Thyroid gland (tissue), 4 donors: ENCODE measurements around the gene SFT2D2. TPM values are rescaled to one million over a fixed set of nuclear protein-coding genes. Genes with fewer than 3 reads are reported as not detected.

ENCODE experiments used
- DNase-seq, 2 donors: peaks; one replicate each; pipeline ENCODE4 v3.0.0-alpha.2; 2019
- H3K27ac ChIP-seq, 3 donors: fragments of 200-600 bp; sonication (generic); 1 replicate in 2 of 3; 2 replicates in 1 of 3; pipeline ENCODE4 v1.5.1; 2016 to 2019; ENCODE audit warnings: mild to moderate bottlenecking in 1 of 3, moderate library complexity in 1 of 3
- H3K27me3 ChIP-seq: fragments of 200-600 bp; sonication (generic); one replicate; pipeline ENCODE4 v1.5.1; 2019
- H3K36me3 ChIP-seq, 2 donors: fragments of 200-600 bp; sonication (generic); one replicate each; pipeline ENCODE4 v1.5.1; 2016 to 2019
- H3K4me1 ChIP-seq, 2 donors: fragments of 200-600 bp; sonication (generic); one replicate each; pipeline ENCODE4 v1.5.1; 2017 to 2019
- H3K4me3 ChIP-seq, 3 donors: fragments of 200-600 bp; sonication (generic); replicated peaks in 1 of 3; 1 replicate in 2 of 3; 2 replicates in 1 of 3; pipeline ENCODE4 v1.5.1; 2016; ENCODE audit warnings: mild to moderate bottlenecking in 1 of 3
- H3K9me3 ChIP-seq: fragments of 200-600 bp; sonication (generic); one replicate; pipeline ENCODE4 v1.5.1; 2017
- CTCF ChIP-seq, 6 experiments: fragments of 200-600 bp in 3 of 6; fragments of 450-650 bp in 3 of 6; sonication (generic) in 3 of 6; IDR thresholded peaks; one replicate each; pipeline ENCODE4 v1.5.1; 2016 to 2019; ENCODE audit warnings: antibody characterized with exemption in 6 of 6, mild to moderate bottlenecking in 2 of 6, inconsistent platforms in 1 of 6, moderate library complexity in 1 of 6
- POLR2A ChIP-seq, 2 donors: fragments of 450-650 bp; IDR thresholded peaks; one replicate each; pipeline ENCODE4 v1.6.1; 2017; ENCODE audit warnings: antibody characterized with exemption in 2 of 2, mild to moderate bottlenecking in 2 of 2, moderate library complexity in 1 of 2
- WGBS, 2 donors: methylation state at CpG; one replicate each; pipeline ENCODE4 v1.1.5; 2017; 5-methylcytosine and 5-hydroxymethylcytosine counted together
- intact Hi-C: fragments of 100-400 bp; cut with DNase I; formaldehyde crosslinking; loops from one replicate; pipeline ENCODE4 v1.15.1; 2023
- total RNA-seq, 4 donors: library from RNA; depleted of rRNA; stranded (reverse); fragments of >200 nt; gene quantifications; one replicate each; pipeline ENCODE4 v1.2.3, GENCODE V29; 2016

The SFT2D2 gene
- total RNA-seq, 4 donors from 2014 or later, result 41.2 to 72.3 (median 53.9) TPM

GRCh38 chr1:168263130-168263529 lies 37.3 kb downstream of the SFT2D2 start:
- DNase-seq, result no peak
- TF ChIP-seq CTCF (IDR thresholded peaks at IDR 0.05), result no peak
- no peak for TF ChIP-seq POLR2A (IDR thresholded peaks at IDR 0.05)
- intact Hi-C loops, result no loop called here
- H3K27me3 ChIP-seq, result no peaks in the 10 kb centered on the region
- H3K4me3 ChIP-seq, result no peak overlapping the region
- H3K4me1 ChIP-seq, result no peaks in the 10 kb centered on the region
- WGBS, 2 donors, result 95 to 97% methylated on average over 4 of the region's 4 CpGs
- no peaks in the 10 kb centered on the region for H3K36me3 ChIP-seq
- H3K27ac ChIP-seq, result no peak overlapping the region
- H3K9me3 ChIP-seq, result no peaks in the 10 kb centered on the region

- no peaks in the 10 kb centered on the region for H3K27me3 ChIP-seq
- no peaks in the 10 kb centered on the region for H3K36me3 ChIP-seq
- DNase-seq, result no peak
- intact Hi-C loops, result no loop called here
- no peaks in the 10 kb centered on the region for H3K9me3 ChIP-seq
- H3K4me3 ChIP-seq, result no peak overlapping the region
- H3K4me1 ChIP-seq, result no peaks in the 10 kb centered on the region
- no peak overlapping the region for H3K27ac ChIP-seq
- TF ChIP-seq POLR2A (IDR thresholded peaks at IDR 0.05) (no peak), CTCF (IDR thresholded peaks at IDR 0.05) (no peak)
- 99 to 100% methylated on average over 7 of the region's 7 CpGs for WGBS, 2 donors
Measured at GRCh38 chr1:168264296-168264695, 38.5 kb downstream of the SFT2D2 start.

- H3K27ac ChIP-seq, result no peak overlapping the region
- no peaks in the 10 kb centered on the region for H3K9me3 ChIP-seq
- H3K27me3 ChIP-seq, result no peaks in the 10 kb centered on the region
- H3K4me3 ChIP-seq, result no peak overlapping the region
- DNase-seq, result no peak
- 100% methylated on average over 1 of the region's 1 CpG for WGBS, 2 donors
- intact Hi-C loops, result no loop called here
- no peaks in the 10 kb centered on the region for H3K36me3 ChIP-seq
- H3K4me1 ChIP-seq, result no peaks in the 10 kb centered on the region
- TF ChIP-seq CTCF (IDR thresholded peaks at IDR 0.05), result no peak
Measured at GRCh38 chr1:168265596-168265995, 39.8 kb downstream of the SFT2D2 start.

GRCh38 chr1:168266644-168267186 lies 40.9 kb downstream of the SFT2D2 start:
- Histone ChIP-seq H3K9me3 (no peaks in the 10 kb centered on the region), H3K36me3 (no peaks in the 10 kb centered on the region), H3K4me3 (no peak overlapping the region), H3K27me3 (no peaks in the 10 kb centered on the region), H3K4me1 (no peaks in the 10 kb centered on the region), H3K27ac (no peak overlapping the region)
- no peak for DNase-seq
- intact Hi-C loops, result no loop called here
- 76 to 92% methylated on average over 6 of the region's 6 CpGs for WGBS, 2 donors
- no peak for TF ChIP-seq CTCF (IDR thresholded peaks at IDR 0.05)
- TF ChIP-seq POLR2A (IDR thresholded peaks at IDR 0.05), result no peak

- Histone ChIP-seq H3K9me3 (no peaks in the 10 kb centered on the region), H3K36me3 (no peaks in the 10 kb centered on the region), H3K27me3 (no peaks in the 10 kb centered on the region), H3K27ac (no peak overlapping the region), H3K4me1 (no peaks in the 10 kb centered on the region), H3K4me3 (no peak overlapping the region)
- no peak for DNase-seq
- no peak for TF ChIP-seq CTCF (IDR thresholded peaks at IDR 0.05)
- TF ChIP-seq POLR2A (IDR thresholded peaks at IDR 0.05), result no peak
- 90 to 91% methylated on average over 1 of the region's 1 CpG for WGBS, 2 donors
- intact Hi-C loops, result no loop called here
Measured at GRCh38 chr1:168271636-168272035, 45.8 kb downstream of the SFT2D2 start.
